Esophagus muscularis mucosa (tissue), 4 donors: ENCODE results near the gene SETD2. TPM values are rescaled to one million over a fixed set of nuclear protein-coding genes. Genes with fewer than 3 reads are reported as not detected.
A peak's percentile ranks its signal among the peaks of the same experiment; 100 is the strongest.
"Not testable (repeated sequence)": the region's sequence is repeated elsewhere in the genome, so short reads cannot be mapped to it uniquely, and the experiment has no call there.

Experiments
- DNase-seq: peaks from one replicate; pipeline ENCODE4 v3.0.0-alpha.2; 2017; ENCODE audit errors: extremely low spot score
- H3K27ac ChIP-seq, 4 donors: fragments of 200-600 bp; sonication (generic); replicated peaks in 1 of 4; 1 replicate in 3 of 4; 2 replicates in 1 of 4; pipeline ENCODE4 v1.5.1; 2016 to 2019; ENCODE audit warnings: mild to moderate bottlenecking in 1 of 4
- H3K27me3 ChIP-seq, 4 donors: fragments of 200-600 bp; sonication (generic); one replicate each; pipeline versions ENCODE4 v1.5.1 to v1.6.0; 2016 to 2019
- H3K36me3 ChIP-seq, 4 donors: fragments of 200-600 bp; sonication (generic); one replicate each; pipeline ENCODE4 v1.5.1; 2016 to 2019
- H3K4me1 ChIP-seq, 4 donors: fragments of 200-600 bp; sonication (generic); one replicate each; pipeline ENCODE4 v1.5.1; 2016 to 2019
- H3K4me3 ChIP-seq, 4 donors: fragments of 200-600 bp; sonication (generic); 1 replicate in 2 of 4; 2 replicates in 2 of 4; pipeline ENCODE4 v1.5.1; 2016 to 2019; ENCODE audit warnings: mild to moderate bottlenecking in 4 of 4, moderate library complexity in 1 of 4
- H3K9me3 ChIP-seq, 4 donors: fragments of 200-600 bp; sonication (generic); 1 replicate in 3 of 4; 2 replicates in 1 of 4; pipeline ENCODE4 v1.5.1; 2016 to 2019
- EP300 ChIP-seq: sonication (generic); formaldehyde crosslinking; IDR thresholded peaks from one replicate; pipeline ENCODE4 v1.6.1; 2017; ENCODE audit warnings: antibody characterized with exemption
- POLR2A ChIP-seq: fragments of 450-650 bp; IDR thresholded peaks from one replicate; pipeline ENCODE4 v1.6.1; 2017; ENCODE audit warnings: antibody characterized with exemption, moderate library complexity, mild to moderate bottlenecking, low read depth
- POLR2AphosphoS5 ChIP-seq, 2 donors: sonication (generic); formaldehyde crosslinking; IDR thresholded peaks; one replicate each; pipeline ENCODE4 v1.6.1; 2017; ENCODE audit warnings: antibody characterized with exemption in 2 of 2
- WGBS: methylation state at CpG from one replicate; pipeline ENCODE4 v1.1.5; 2018; 5-methylcytosine and 5-hydroxymethylcytosine counted together
- intact Hi-C: fragments of 100-400 bp; cut with DNase I; formaldehyde crosslinking; loops from one replicate; pipeline ENCODE4 v1.15.1; 2023
- total RNA-seq, 4 donors: library from RNA; depleted of rRNA; stranded (reverse); fragments of >200 nt; gene quantifications; one replicate each; pipeline versions ENCODE4 v1.1.0 to v1.2.1, GENCODE V29; 2016
- TF ChIP-seq, protein P1 (sequence below), 3 experiments: fragments of 200-600 bp in 2 of 3; fragments of 450-650 bp in 1 of 3; sonication (generic) in 2 of 3; IDR thresholded peaks; one replicate each; pipeline ENCODE4 v1.5.1; 2017 to 2019; ENCODE audit warnings: antibody characterized with exemption in 3 of 3, mild to moderate bottlenecking in 2 of 3, moderate library complexity in 1 of 3

SETD2 gene
- total RNA-seq, 4 donors from 2014 or later, result 52.2 to 66.4 (median 56.8) TPM

DNA sequence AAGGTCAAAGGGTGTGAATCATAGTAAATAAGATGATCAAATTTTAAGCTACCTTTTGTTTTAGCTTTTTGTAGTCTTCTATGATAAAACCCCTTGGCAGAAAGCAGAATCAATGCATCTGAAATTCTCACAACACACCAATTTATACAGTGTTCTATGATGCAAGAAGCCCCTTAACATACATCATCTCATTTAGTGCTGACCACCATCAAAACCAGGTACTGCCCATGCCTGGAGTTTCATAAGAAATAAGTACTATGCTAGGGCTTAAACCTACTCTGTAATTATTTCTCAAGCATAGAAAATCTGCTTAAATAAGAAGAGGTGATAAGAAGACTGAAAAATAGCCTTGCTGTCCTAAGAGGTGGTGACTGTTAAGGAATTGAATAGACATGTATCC lies 116.8 kb downstream of the SETD2 start:
- TF ChIP-seq POLR2A, result no peak
- TF ChIP-seq, protein P1, sequence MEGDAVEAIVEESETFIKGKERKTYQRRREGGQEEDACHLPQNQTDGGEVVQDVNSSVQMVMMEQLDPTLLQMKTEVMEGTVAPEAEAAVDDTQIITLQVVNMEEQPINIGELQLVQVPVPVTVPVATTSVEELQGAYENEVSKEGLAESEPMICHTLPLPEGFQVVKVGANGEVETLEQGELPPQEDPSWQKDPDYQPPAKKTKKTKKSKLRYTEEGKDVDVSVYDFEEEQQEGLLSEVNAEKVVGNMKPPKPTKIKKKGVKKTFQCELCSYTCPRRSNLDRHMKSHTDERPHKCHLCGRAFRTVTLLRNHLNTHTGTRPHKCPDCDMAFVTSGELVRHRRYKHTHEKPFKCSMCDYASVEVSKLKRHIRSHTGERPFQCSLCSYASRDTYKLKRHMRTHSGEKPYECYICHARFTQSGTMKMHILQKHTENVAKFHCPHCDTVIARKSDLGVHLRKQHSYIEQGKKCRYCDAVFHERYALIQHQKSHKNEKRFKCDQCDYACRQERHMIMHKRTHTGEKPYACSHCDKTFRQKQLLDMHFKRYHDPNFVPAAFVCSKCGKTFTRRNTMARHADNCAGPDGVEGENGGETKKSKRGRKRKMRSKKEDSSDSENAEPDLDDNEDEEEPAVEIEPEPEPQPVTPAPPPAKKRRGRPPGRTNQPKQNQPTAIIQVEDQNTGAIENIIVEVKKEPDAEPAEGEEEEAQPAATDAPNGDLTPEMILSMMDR (IDR thresholded peaks at IDR 0.05), result no peak
- TF ChIP-seq EP300, result no peak
- TF ChIP-seq POLR2AphosphoS5 (IDR thresholded peaks at IDR 0.05), result no peak
- H3K4me3 ChIP-seq, result no peak overlapping the region
- H3K27ac ChIP-seq, result peak overlapping the region in 1 of 4 donors; percentile 2
- H3K9me3 ChIP-seq, result no peaks in the 10 kb centered on the region
- intact Hi-C loops, result no loop called here
- DNase-seq, result no peak
- H3K27me3 ChIP-seq, result no peaks in the 10 kb centered on the region
- H3K36me3 ChIP-seq, result peaks cover 3 to 37% (median 24%) of the 10 kb centered on the region in 4 donors
- H3K4me1 ChIP-seq, result peaks cover 0 to 18% (median 11%) of the 10 kb centered on the region in 4 donors

DNA sequence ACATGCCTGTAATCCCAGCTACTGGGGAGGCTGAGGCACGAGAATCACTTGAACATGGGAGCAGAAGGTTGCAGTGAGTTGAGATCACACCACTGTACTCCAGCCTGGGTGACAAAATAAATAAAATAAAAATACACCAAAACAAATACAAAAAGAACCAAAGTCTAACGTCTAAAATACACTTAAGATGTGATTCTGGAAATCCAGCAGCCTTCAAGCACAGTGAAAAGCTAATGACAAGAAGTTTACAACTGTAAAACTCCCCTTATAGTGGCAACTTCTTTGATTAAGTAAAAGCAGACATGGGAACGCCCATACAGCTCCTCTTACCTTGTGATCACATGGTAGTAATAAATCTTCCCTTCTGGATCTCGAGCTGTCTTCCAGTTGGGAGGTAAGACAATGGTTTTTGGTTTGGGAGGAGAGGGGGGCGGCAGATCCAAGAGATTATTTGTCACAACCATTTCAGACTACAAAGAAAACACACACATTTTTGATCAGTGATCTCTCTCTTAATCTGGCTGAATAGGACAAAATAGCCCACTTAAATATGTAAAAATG lies 121.6 kb downstream of the SETD2 start:
- 85% methylated on average over 5 of the region's 5 CpGs for WGBS
- H3K36me3 ChIP-seq, result peaks cover 27 to 82% (median 64%) of the 10 kb centered on the region in 4 donors

DNA sequence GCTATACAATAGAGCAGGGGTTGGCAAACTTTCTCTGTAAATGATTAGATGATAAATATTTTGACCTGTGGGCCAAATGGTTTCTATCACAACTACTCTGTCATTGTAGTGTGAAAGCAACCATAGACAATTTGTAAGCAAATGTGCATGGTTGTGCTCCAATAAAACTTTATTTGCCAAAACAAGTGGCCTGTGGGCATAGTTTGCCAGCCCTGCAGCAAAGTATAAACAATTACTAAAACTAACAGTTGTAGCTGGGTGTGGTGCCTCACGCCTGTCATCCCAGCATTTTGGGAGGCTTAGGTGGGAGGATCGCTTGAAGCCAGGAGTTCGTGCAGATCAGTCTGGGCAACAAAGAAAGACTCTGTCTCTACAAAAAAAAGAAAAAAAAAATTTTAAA lies 122.8 kb downstream of the SETD2 start:
- peaks cover 28 to 90% (median 72%) of the 10 kb centered on the region in 4 donors for H3K36me3 ChIP-seq

More for the DNA sequence above, 121.6 kb downstream of the SETD2 start:
- no peaks in the 10 kb centered on the region for H3K27me3 ChIP-seq
- no peak for DNase-seq
- intact Hi-C loops, result no loop called here
- H3K4me1 ChIP-seq, result peaks cover 0 to 16% (median 9%) of the 10 kb centered on the region in 4 donors
- H3K4me3 ChIP-seq, result no peak overlapping the region
- H3K9me3 ChIP-seq, result no peaks in the 10 kb centered on the region
- no peak for TF ChIP-seq EP300
- TF ChIP-seq, protein P1 (IDR thresholded peaks at IDR 0.05), result no peak
- TF ChIP-seq POLR2AphosphoS5 (IDR thresholded peaks at IDR 0.05), result no peak
- TF ChIP-seq POLR2A, result no peak
- no peak overlapping the region for H3K27ac ChIP-seq

DNA sequence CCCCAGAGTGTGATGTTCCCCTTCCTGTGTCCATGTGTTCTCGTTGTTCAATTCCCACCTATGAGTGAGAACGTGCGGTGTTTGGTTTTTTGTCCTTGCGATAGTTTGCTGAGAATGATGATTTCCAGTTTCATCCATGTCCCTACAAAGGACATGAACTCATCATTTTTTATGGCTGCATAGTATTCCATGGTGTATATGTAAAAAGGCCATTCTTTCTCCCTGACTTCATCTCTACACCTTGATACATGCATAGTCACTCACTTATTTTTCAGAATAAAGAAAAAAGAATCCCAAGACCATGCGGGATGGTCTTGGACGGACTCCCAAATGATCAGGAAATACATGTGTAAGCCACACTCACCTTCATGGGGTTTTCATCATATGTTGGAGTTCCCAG lies 126.6 kb downstream of the SETD2 start:
- DNase-seq, intact Hi-C loops, H3K27me3 ChIP-seq, H3K4me1 ChIP-seq, H3K9me3 ChIP-seq, H3K27ac ChIP-seq, H3K4me3 ChIP-seq: not testable (repeated sequence)
- peaks cover 27 to 85% (median 69%) of the 10 kb centered on the region in 4 donors for H3K36me3 ChIP-seq
- WGBS, result 92% methylated on average over 5 of the region's 6 CpGs

More for the DNA sequence above, 122.8 kb downstream of the SETD2 start:
- 94% methylated on average over 3 of the region's 3 CpGs for WGBS
- intact Hi-C loops, result no loop called here
- H3K9me3 ChIP-seq, result no peaks in the 10 kb centered on the region
- peaks cover 0 to 5% (median 0%) of the 10 kb centered on the region in 4 donors for H3K4me1 ChIP-seq
- H3K27ac ChIP-seq, result no peak overlapping the region
- H3K27me3 ChIP-seq, result no peaks in the 10 kb centered on the region
- TF ChIP-seq POLR2AphosphoS5 (IDR thresholded peaks at IDR 0.05) (no peak), POLR2A (no peak), EP300 (no peak)
- TF ChIP-seq, protein P1 (IDR thresholded peaks at IDR 0.05), result no peak
- no peak overlapping the region for H3K4me3 ChIP-seq
- DNase-seq, result no peak

DNA sequence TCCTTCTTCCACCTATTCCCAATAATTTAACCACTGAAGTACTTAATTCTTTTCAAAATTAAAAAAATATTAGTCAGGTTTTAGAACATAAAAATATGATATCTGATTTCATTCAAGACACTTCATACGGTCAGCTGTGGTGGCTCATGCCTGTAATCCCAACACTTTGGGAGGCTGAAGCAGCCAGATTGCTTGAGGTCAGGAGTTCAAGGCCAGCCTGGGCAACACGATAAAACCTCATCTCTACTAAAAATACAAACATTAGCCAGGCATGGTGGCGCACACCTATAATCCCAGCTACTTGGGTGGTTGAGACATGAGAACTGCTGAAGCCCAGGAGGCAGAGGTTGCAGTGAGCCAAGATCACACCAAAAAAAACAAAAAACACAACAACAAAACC lies 127.8 kb downstream of the SETD2 start:
- H3K9me3 ChIP-seq, result no peaks in the 10 kb centered on the region
- H3K4me3 ChIP-seq, result no peak overlapping the region
- H3K4me1 ChIP-seq, result peaks cover 0 to 12% (median 3%) of the 10 kb centered on the region in 4 donors
- H3K27ac ChIP-seq, result no peak overlapping the region
- H3K27me3 ChIP-seq, result no peaks in the 10 kb centered on the region
- no peak for DNase-seq
- intact Hi-C loops, result no loop called here
- no peak for TF ChIP-seq POLR2A
- TF ChIP-seq EP300, result no peak
- TF ChIP-seq POLR2AphosphoS5 (IDR thresholded peaks at IDR 0.05), result no peak
- TF ChIP-seq, protein P1 (IDR thresholded peaks at IDR 0.05), result no peak
- 55% methylated on average over 3 of the region's 3 CpGs for WGBS
- H3K36me3 ChIP-seq, result peaks cover 16 to 73% (median 59%) of the 10 kb centered on the region in 4 donors
